ENCODE measurements around the gene TAB2.

DNA sequence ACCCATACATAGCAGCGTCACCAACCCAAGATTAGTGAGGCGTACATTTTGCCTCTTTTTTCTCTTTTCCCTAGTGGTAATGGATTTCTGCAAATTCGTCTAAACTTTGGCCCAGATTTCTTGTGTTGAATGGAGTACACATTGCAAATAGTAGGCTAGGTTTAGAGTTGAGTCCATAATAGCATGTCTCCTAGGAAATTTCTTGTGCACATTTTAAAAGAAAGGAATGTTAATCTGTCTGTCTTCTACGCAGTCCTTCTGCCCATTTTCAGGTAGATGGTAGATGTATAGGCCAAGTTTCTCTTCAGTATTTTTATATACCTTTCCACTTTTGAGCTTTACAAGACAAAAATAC, 15.7 kb downstream of the TAB2 start:
- TF ChIP-seq, protein P1, sequence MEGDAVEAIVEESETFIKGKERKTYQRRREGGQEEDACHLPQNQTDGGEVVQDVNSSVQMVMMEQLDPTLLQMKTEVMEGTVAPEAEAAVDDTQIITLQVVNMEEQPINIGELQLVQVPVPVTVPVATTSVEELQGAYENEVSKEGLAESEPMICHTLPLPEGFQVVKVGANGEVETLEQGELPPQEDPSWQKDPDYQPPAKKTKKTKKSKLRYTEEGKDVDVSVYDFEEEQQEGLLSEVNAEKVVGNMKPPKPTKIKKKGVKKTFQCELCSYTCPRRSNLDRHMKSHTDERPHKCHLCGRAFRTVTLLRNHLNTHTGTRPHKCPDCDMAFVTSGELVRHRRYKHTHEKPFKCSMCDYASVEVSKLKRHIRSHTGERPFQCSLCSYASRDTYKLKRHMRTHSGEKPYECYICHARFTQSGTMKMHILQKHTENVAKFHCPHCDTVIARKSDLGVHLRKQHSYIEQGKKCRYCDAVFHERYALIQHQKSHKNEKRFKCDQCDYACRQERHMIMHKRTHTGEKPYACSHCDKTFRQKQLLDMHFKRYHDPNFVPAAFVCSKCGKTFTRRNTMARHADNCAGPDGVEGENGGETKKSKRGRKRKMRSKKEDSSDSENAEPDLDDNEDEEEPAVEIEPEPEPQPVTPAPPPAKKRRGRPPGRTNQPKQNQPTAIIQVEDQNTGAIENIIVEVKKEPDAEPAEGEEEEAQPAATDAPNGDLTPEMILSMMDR (IDR thresholded peaks at IDR 0.05 in 4 of 5, conservative IDR thresholded peaks at IDR 0.05 in 1 of 5), result no peak
- no peak for TF ChIP-seq POLR2A (IDR thresholded peaks at IDR 0.05)
